CD4-positive, alpha-beta memory T cell (primary cell): Measurements from ENCODE around the gene MX2. TPM values are rescaled to one million over a fixed set of nuclear protein-coding genes. Genes with fewer than 3 reads are reported as not detected.

ENCODE experiments used
- CTCF ChIA-PET: fragments of 350-600 bp; sonication (Branson Sonifier 250); formaldehyde crosslinking; loops from one replicate; lab custom pipeline; 2021; ENCODE audit warnings: inconsistent platforms; ENCODE audit not compliant: partially characterized antibody; lab: Charles Lee
- POLR2A ChIA-PET: fragments of 350-600 bp; sonication (Branson Sonifier 250); formaldehyde crosslinking; loops from one replicate; lab custom pipeline; 2021; ENCODE audit not compliant: partially characterized antibody; lab: Charles Lee
- DNase-seq, 5 donors: peaks; one replicate each; pipeline versions ENCODE4 v3.0.0 to v3.0.0-alpha.2; 2020 to 2022; ENCODE audit warnings: mixed read lengths in 1 of 5
- H3K27ac ChIP-seq: one replicate; pipeline ENCODE4 v1.7.0; 2013; ENCODE audit warnings: low read depth, low read length
- H3K27me3 ChIP-seq: 2 replicates; pipeline ENCODE4 v1.7.0; 2013; ENCODE audit warnings: mild to moderate bottlenecking, low read length, moderate library complexity; ENCODE audit not compliant: insufficient read depth
- H3K36me3 ChIP-seq: 2 replicates; pipeline ENCODE4 v1.7.0; 2013; ENCODE audit warnings: mild to moderate bottlenecking, low read length, moderate library complexity; ENCODE audit not compliant: insufficient read depth
- H3K4me1 ChIP-seq: 2 replicates; pipeline ENCODE4 v1.7.0; 2013; ENCODE audit warnings: mild to moderate bottlenecking, low read length, moderate library complexity; ENCODE audit not compliant: insufficient read depth
- H3K4me3 ChIP-seq, 2 donors: one replicate each; pipeline ENCODE4 v1.7.0; 2013; ENCODE audit warnings: low read length in 2 of 2, mild to moderate bottlenecking in 1 of 2
- H3K9me3 ChIP-seq, 2 donors: one replicate each; pipeline ENCODE4 v1.7.0; 2013; ENCODE audit warnings: low read length in 2 of 2, control low read depth in 1 of 2; ENCODE audit not compliant: control insufficient read depth in 1 of 2
- H3K27ac Mint-ChIP-seq, 7 donors: one replicate each; pipeline ENCODE4 v1.8.0; 2020 to 2021; ENCODE audit warnings: mixed read lengths in 7 of 7, mild to moderate bottlenecking in 6 of 7, inconsistent platforms in 3 of 7, moderate library complexity in 3 of 7
- H3K27me3 Mint-ChIP-seq, 2 donors: one replicate each; pipeline ENCODE4 v1.8.0; 2020 to 2021; ENCODE audit warnings: mixed read lengths in 2 of 2
- H3K36me3 Mint-ChIP-seq, 2 donors: one replicate each; pipeline ENCODE4 v1.8.0; 2020 to 2021; ENCODE audit warnings: mixed read lengths in 2 of 2, inconsistent platforms in 1 of 2, mild to moderate bottlenecking in 1 of 2
- H3K4me1 Mint-ChIP-seq, 4 donors: one replicate each; pipeline ENCODE4 v1.8.0; 2020 to 2021; ENCODE audit warnings: mixed read lengths in 4 of 4, mild to moderate bottlenecking in 1 of 4
- H3K4me3 Mint-ChIP-seq, 8 donors: one replicate each; pipeline ENCODE4 v1.8.0; 2020 to 2021; ENCODE audit warnings: mixed read lengths in 8 of 8, mild to moderate bottlenecking in 7 of 8, moderate library complexity in 6 of 8, inconsistent platforms in 3 of 8
- H3K9me3 Mint-ChIP-seq, 8 donors: one replicate each; pipeline ENCODE4 v1.8.0; 2020 to 2021; ENCODE audit warnings: mixed read lengths in 8 of 8, mild to moderate bottlenecking in 5 of 8, inconsistent platforms in 3 of 8, moderate library complexity in 1 of 8
- intact Hi-C: fragments of 100-400 bp; cut with micrococcal nuclease; formaldehyde crosslinking; loops from one replicate; pipeline ENCODE4 v1.15.1; 2023
- polyA plus RNA-seq, 2 donors: library from polyadenylated mRNA; unstranded; fragments of 300-500 nt; fragmentation: Illumina TruSeq; gene quantifications; one replicate each; pipeline ENCODE4 v1.2.3, GENCODE V29; 2021
- total RNA-seq, 2 experiments: library from RNA; stranded (reverse); gene quantifications; one replicate each; pipeline ENCODE4 v1.2.3, GENCODE V29; 2021

Gene MX2
- total and polyA plus RNA-seq, 4 experiments from 2014 or later = 29.6 to 107 (median 72.8) TPM

DNA sequence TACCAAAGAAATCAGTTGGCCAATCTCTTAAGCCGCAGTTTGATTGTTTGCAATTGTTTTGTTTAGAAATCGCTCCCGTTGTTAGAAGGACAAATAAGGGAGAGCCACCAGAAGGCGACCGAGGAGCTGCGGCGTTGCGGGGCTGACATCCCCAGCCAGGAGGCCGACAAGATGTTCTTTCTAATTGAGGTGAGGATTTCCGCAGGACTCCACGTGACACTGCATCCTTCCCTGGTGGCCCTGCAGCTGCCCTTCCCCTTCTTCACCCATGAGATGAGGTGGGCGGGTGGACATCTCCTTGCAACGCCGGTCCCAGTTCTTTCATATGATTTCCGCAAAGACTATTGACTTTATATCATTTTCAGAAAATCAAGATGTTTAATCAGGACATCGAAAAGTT, 37.0 kb downstream of the MX2 start:
- Mint-ChIP-seq H3K36me3 (peaks cover 90 to 92% of the 10 kb centered on the region in 2 donors), H3K27ac (peak overlapping the region in 1 of 7 donors; percentile 9), H3K9me3 (no peaks in the 10 kb centered on the region), H3K4me1 (no peaks in the 10 kb centered on the region), H3K27me3 (no peaks in the 10 kb centered on the region), H3K4me3 (no peak overlapping the region)
- intact Hi-C loops = no loop called here
- Histone ChIP-seq H3K4me3 (no peak overlapping the region), H3K4me1 (no peaks in the 10 kb centered on the region), H3K36me3 (peaks cover 69% of the 10 kb centered on the region), H3K9me3 (no peaks in the 10 kb centered on the region), H3K27me3 (no peaks in the 10 kb centered on the region), H3K27ac (no peak overlapping the region)
- CTCF ChIA-PET = no interaction called here
- DNase-seq = no peak
- POLR2A ChIA-PET = no interaction called here

DNA sequence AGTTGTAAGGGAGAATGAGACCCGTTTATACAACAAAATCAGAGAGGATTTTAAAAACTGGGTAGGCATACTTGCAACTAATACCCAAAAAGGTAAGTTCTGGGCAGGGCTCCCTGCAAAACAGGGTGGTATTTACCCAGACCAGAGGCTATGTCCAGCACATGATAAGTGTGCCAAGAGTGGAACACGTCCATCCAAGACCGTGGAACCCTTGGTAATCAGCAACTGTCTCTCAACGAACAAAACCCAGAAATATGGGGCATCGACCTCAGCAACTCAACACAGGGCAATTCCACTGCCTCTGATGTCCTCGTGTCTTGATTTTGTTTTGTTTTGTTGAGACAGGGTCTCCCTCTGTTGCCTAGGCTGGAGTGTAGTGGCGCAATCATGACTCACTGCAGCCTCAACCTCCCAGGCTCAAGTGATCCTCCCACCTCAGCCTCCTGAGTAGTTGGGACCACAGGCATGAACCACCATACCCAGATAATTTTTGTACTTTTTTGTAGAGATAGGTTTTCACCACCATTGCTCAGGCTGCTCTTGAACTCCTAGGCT, 37.5 kb downstream of the MX2 start:
- Histone ChIP-seq H3K27me3 (no peaks in the 10 kb centered on the region), H3K9me3 (no peaks in the 10 kb centered on the region), H3K4me3 (no peak overlapping the region), H3K4me1 (no peaks in the 10 kb centered on the region), H3K36me3 (peaks cover 72% of the 10 kb centered on the region), H3K27ac (no peak overlapping the region)
- H3K4me3 Mint-ChIP-seq = no peak overlapping the region
- DNase-seq = no peak
- H3K9me3 Mint-ChIP-seq = no peaks in the 10 kb centered on the region
- no peaks in the 10 kb centered on the region for H3K4me1 Mint-ChIP-seq
- H3K27me3 Mint-ChIP-seq = no peaks in the 10 kb centered on the region
- intact Hi-C loops = no loop called here
- CTCF ChIA-PET = no interaction called here
- POLR2A ChIA-PET = no interaction called here
- H3K36me3 Mint-ChIP-seq = peaks cover 86 to 88% of the 10 kb centered on the region in 2 donors
- peak overlapping the region in 2 of 7 donors; percentile 9 to 17 for H3K27ac Mint-ChIP-seq

DNA sequence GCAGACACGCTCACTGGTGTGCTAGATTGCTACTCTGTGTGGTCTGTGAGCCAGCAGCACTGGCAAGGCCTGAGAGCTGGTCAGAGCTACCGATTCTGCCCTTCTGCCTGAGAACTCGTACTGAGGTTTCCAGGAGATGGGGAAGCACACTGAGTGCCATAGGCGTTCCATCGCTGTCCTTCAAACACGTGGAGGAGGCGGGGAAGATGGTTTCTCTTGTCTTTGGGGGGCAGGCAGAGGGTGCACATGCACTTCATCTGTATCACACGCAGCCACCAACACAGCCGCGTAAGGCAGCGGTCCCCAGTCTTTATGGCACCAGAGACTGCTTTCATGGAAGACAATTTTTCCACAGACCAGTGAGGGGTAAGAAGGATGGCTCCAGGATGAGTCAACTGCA, 40.4 kb downstream of the MX2 start:
- no peak overlapping the region for H3K27ac Mint-ChIP-seq
- H3K27me3 Mint-ChIP-seq = no peaks in the 10 kb centered on the region
- no peak for DNase-seq
- intact Hi-C loops = no loop called here
- Histone ChIP-seq H3K4me3 (no peak overlapping the region), H3K4me1 (no peaks in the 10 kb centered on the region), H3K9me3 (no peaks in the 10 kb centered on the region), H3K27me3 (no peaks in the 10 kb centered on the region), H3K36me3 (peaks cover 69% of the 10 kb centered on the region), H3K27ac (no peak overlapping the region)
- ChIA-PET POLR2A (no interaction called here), CTCF (no interaction called here)
- no peaks in the 10 kb centered on the region for H3K4me1 Mint-ChIP-seq
- H3K36me3 Mint-ChIP-seq = peaks cover 80 to 82% of the 10 kb centered on the region in 2 donors
- no peak overlapping the region for H3K4me3 Mint-ChIP-seq
- no peaks in the 10 kb centered on the region for H3K9me3 Mint-ChIP-seq

DNA sequence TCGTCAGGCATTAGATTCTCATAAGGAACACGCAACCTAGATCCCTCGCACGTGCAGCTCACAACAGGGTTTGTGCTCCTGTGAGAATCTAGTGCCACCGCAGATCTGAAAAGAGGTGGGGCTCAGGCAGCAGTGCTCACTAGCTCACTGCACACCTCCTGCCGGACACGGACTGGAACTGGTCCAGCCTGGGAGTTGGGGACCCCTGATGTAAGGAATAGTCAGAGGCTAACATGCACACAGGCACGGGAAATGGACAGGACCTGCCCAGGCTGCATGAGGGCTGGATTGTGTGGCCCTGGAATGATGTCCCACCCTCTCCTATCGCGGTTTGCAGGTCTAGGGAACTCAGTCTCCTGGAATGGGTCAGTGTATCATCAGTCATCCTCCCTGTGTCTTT, 41.0 kb downstream of the MX2 start:
- no peak for DNase-seq
- Mint-ChIP-seq H3K27me3 (no peaks in the 10 kb centered on the region), H3K4me3 (no peak overlapping the region), H3K36me3 (peaks cover 80 to 82% of the 10 kb centered on the region in 2 donors), H3K9me3 (no peaks in the 10 kb centered on the region), H3K4me1 (no peaks in the 10 kb centered on the region), H3K27ac (peak overlapping the region in 2 of 7 donors; percentile 64 to 77)
- Histone ChIP-seq H3K9me3 (no peaks in the 10 kb centered on the region), H3K27ac (no peak overlapping the region), H3K4me1 (no peaks in the 10 kb centered on the region), H3K36me3 (peaks cover 70% of the 10 kb centered on the region), H3K27me3 (no peaks in the 10 kb centered on the region), H3K4me3 (no peak overlapping the region)
- POLR2A ChIA-PET = no interaction called here
- intact Hi-C loops = no loop called here
- CTCF ChIA-PET = no interaction called here

DNA sequence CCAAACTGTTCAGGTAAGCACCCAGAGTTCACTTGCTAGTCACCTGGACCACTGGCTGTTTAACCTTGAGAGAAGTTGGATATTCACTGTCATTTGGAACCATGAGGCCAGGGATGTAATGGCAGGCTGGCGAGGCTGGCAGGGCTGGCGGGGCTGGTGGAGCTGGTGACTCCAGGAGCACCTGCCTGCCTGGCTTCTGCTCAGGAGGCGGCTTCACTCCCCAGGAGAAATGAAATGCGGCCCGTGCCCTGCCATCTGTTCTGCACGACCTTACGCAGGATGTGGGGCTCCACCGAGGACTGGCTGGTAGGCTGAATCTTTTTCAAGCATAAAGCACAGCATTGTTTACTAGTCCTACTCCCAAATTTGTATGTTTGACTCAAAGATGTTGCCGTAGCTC, 41.5 kb downstream of the MX2 start:
- no peaks in the 10 kb centered on the region for H3K27me3 ChIP-seq
- no peaks in the 10 kb centered on the region for H3K9me3 ChIP-seq
- intact Hi-C loops = no loop called here
- Mint-ChIP-seq H3K4me3 (no peak overlapping the region), H3K27ac (no peak overlapping the region), H3K36me3 (peaks cover 82% of the 10 kb centered on the region in 2 donors), H3K4me1 (no peaks in the 10 kb centered on the region), H3K27me3 (no peaks in the 10 kb centered on the region), H3K9me3 (no peaks in the 10 kb centered on the region)
- ChIA-PET POLR2A (no interaction called here), CTCF (no interaction called here)
- no peak for DNase-seq
- H3K4me1 ChIP-seq = no peaks in the 10 kb centered on the region
- peaks cover 74% of the 10 kb centered on the region for H3K36me3 ChIP-seq
- H3K4me3 ChIP-seq = no peak overlapping the region
- H3K27ac ChIP-seq = no peak overlapping the region

DNA sequence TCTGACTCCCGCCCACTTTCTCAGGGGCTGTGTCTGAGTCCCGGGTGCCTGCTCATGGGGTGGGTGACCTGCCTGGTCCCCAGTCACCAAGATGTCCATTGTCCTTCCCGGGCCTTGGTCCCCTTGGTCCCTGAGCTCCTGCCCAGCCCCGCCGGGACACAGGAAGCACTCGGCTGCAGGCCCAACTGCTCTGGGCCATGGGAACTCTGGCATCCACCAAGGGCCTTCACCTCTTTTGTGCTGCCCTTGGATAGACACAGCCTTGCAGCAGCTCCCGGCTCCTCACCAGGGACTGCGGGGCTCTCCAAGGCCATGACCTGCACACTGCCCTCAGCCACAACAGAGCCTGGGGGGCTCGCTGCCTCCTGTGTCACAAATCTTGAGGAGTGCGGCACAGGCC, 42.1 kb downstream of the MX2 start:
- Mint-ChIP-seq H3K27me3 (no peaks in the 10 kb centered on the region), H3K36me3 (peaks cover 82 to 84% of the 10 kb centered on the region in 2 donors), H3K4me1 (no peaks in the 10 kb centered on the region), H3K9me3 (no peaks in the 10 kb centered on the region), H3K27ac (no peak overlapping the region), H3K4me3 (no peak overlapping the region)
- ChIA-PET POLR2A (no interaction called here), CTCF (no interaction called here)
- Histone ChIP-seq H3K9me3 (no peaks in the 10 kb centered on the region), H3K27me3 (no peaks in the 10 kb centered on the region), H3K4me1 (no peaks in the 10 kb centered on the region), H3K4me3 (no peak overlapping the region), H3K27ac (no peak overlapping the region), H3K36me3 (peaks cover 74% of the 10 kb centered on the region)
- DNase-seq = no peak
- intact Hi-C loops = no loop called here

DNA sequence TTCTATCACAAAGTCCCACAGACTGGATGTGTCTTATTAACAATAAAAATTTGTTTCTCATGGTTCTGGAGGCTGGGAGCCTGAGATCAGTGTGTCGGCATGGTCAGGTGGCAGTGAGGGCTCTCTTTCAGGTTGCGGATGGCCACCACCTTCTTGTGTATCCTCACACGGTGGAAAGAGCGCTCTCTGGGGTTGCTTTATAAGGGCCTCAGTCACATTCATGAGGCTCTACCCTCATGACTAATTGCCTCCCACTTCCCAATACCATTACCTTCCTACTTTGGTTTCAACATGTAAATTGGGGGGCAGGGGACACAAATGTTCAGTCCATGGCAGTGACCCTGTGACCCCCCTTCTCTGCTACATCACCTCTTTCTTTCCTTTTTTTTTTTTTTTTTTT, 43.5 kb downstream of the MX2 start:
- H3K36me3 ChIP-seq = peaks cover 65% of the 10 kb centered on the region
- Mint-ChIP-seq H3K36me3 (peaks cover 83 to 84% of the 10 kb centered on the region in 2 donors), H3K4me1 (no peaks in the 10 kb centered on the region), H3K27ac (no peak overlapping the region), H3K4me3 (no peak overlapping the region), H3K9me3 (peaks cover 0 to 6% (median 2%) of the 10 kb centered on the region in 8 donors), H3K27me3 (no peaks in the 10 kb centered on the region)
- intact Hi-C loops = no loop called here
- ChIA-PET CTCF (no interaction called here), POLR2A (no interaction called here)
- DNase-seq = no peak
- H3K4me3 ChIP-seq = no peak overlapping the region
- no peak overlapping the region for H3K27ac ChIP-seq
- no peaks in the 10 kb centered on the region for H3K27me3 ChIP-seq
- H3K9me3 ChIP-seq = no peaks in the 10 kb centered on the region
- no peaks in the 10 kb centered on the region for H3K4me1 ChIP-seq

DNA sequence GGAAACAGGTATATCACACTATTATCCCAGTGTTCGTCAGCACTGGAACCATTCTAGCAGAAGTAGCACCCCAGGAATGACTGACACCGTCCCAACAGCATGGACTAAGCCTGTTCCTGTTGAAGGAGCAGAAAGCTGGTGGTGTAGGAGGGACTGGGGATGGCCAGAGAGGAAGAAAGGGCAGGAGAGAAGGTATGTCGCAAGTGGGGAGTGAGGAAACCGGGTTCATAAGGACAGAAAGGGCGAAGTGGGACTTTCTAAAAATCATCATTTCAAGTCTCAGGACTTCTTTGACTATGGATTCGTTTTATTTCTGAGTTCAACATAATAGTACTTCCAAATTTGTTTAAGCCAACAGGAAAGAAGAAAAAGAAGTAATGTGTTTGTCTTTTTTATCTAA, 44.5 kb downstream of the MX2 start:
- peaks cover 60% of the 10 kb centered on the region for H3K36me3 ChIP-seq
- no peaks in the 10 kb centered on the region for H3K27me3 ChIP-seq
- no peak overlapping the region for H3K4me3 Mint-ChIP-seq
- ChIA-PET POLR2A (no interaction called here), CTCF (no interaction called here)
- no peak for DNase-seq
- no peak overlapping the region for H3K27ac ChIP-seq
- intact Hi-C loops = no loop called here
- no peak overlapping the region for H3K4me3 ChIP-seq
- H3K4me1 ChIP-seq = no peaks in the 10 kb centered on the region
- peaks cover 77 to 83% of the 10 kb centered on the region in 2 donors for H3K36me3 Mint-ChIP-seq
- no peak overlapping the region for H3K27ac Mint-ChIP-seq
- H3K9me3 ChIP-seq = no peaks in the 10 kb centered on the region
- no peaks in the 10 kb centered on the region for H3K27me3 Mint-ChIP-seq
- peaks cover 0 to 13% (median 9%) of the 10 kb centered on the region in 8 donors for H3K9me3 Mint-ChIP-seq
- H3K4me1 Mint-ChIP-seq = peaks cover 0 to 3% (median 0%) of the 10 kb centered on the region in 4 donors
